Lower leg skin (tissue), 3 donors: Measurements from ENCODE around the gene FARP1.

Experiments
- POLR2A ChIP-seq, 2 donors: fragments of 450-650 bp; IDR thresholded peaks; one replicate each; pipeline ENCODE4 v1.6.1; 2016 to 2017; ENCODE audit warnings: antibody characterized with exemption in 2 of 2, mild to moderate bottlenecking in 1 of 2, moderate library complexity in 1 of 2
- TF ChIP-seq, protein P1 (sequence below), 3 donors: fragments of 450-650 bp; IDR thresholded peaks; one replicate each; pipeline ENCODE4 v1.5.1; 2016; ENCODE audit warnings: antibody characterized with exemption in 3 of 3, mild to moderate bottlenecking in 3 of 3, moderate library complexity in 2 of 3

DNA sequence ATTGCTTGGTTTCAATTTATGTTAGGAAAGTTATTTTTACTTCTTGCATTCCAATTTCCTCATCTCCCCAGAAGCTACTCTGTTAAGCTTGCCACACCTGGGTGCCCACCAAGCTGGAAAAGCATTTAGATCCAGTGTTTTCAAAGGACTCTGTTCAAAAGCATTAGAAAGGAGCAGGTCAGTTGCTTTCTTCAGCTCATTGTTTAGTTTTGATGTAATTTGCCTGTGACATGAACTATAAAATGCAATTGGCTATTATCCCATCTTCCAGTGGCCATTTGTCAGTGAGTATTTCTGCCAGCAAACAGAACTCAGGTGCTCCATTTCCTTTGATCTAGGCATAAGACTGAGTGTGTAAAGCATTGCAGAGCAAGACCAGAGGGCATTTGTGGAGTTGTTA lies 80.8 kb downstream of the FARP1 start:
- TF ChIP-seq, protein P1, sequence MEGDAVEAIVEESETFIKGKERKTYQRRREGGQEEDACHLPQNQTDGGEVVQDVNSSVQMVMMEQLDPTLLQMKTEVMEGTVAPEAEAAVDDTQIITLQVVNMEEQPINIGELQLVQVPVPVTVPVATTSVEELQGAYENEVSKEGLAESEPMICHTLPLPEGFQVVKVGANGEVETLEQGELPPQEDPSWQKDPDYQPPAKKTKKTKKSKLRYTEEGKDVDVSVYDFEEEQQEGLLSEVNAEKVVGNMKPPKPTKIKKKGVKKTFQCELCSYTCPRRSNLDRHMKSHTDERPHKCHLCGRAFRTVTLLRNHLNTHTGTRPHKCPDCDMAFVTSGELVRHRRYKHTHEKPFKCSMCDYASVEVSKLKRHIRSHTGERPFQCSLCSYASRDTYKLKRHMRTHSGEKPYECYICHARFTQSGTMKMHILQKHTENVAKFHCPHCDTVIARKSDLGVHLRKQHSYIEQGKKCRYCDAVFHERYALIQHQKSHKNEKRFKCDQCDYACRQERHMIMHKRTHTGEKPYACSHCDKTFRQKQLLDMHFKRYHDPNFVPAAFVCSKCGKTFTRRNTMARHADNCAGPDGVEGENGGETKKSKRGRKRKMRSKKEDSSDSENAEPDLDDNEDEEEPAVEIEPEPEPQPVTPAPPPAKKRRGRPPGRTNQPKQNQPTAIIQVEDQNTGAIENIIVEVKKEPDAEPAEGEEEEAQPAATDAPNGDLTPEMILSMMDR (IDR thresholded peaks at IDR 0.05), result no peak
- no peak for TF ChIP-seq POLR2A (IDR thresholded peaks at IDR 0.05)
